Measurements from ENCODE around the gene ENDOD1. TPM values are rescaled to one million over a fixed set of nuclear protein-coding genes. Genes with fewer than 3 reads are reported as not detected.

The ENDOD1 gene
- total and polyA plus RNA-seq, 2 experiments from 2014 or later = 0.76 to 4.0 TPM

- H3K4me1 ChIP-seq (ENCODE audit: insufficient read depth) = no peaks in the 10 kb centered on the region
- DNase-seq (ENCODE audit: low spot score) = no peak
- H3K9me2 ChIP-seq (ENCODE audit: insufficient read depth) = no peaks in the 10 kb centered on the region
- no peak overlapping the region for H3K27ac ChIP-seq (ENCODE audit: low read depth)
- H3K79me2 ChIP-seq (replicated peaks; ENCODE audit: insufficient read depth) = no peaks in the 10 kb centered on the region
- no peak overlapping the region for H2AFZ ChIP-seq
- Mint-ChIP-seq H3K27ac (no peak overlapping the region), H3K9me3 (no peaks in the 10 kb centered on the region), H3K36me3 (ENCODE audit: low read depth) (no peaks in the 10 kb centered on the region), H3K4me3 (no peak overlapping the region), H3K27me3 (ENCODE audit: insufficient read depth, low read depth, poor library complexity) (peaks cover 2% of the 10 kb centered on the region), H3K4me1 (no peaks in the 10 kb centered on the region)
- H3K27me3 ChIP-seq (ENCODE audit: insufficient read depth) = no peaks in the 10 kb centered on the region
- no peak overlapping the region for H3K4me2 ChIP-seq
- no peaks in the 10 kb centered on the region for H3K36me3 ChIP-seq (ENCODE audit: insufficient read depth)
- H3F3A ChIP-seq (replicated peaks; ENCODE audit: low read depth) = no peaks in the 10 kb centered on the region
- H4K20me1 ChIP-seq (replicated peaks; ENCODE audit: insufficient read depth) = no peaks in the 10 kb centered on the region
- TF ChIP-seq EZH2 (IDR thresholded peaks at IDR 0.05; ENCODE audit: low read depth, unreplicated experiment) (no peak), STAT1 (IDR thresholded peaks at IDR 0.05; ENCODE audit: unreplicated experiment) (no peak), REST (IDR thresholded peaks at IDR 0.05; ENCODE audit: unreplicated experiment) (no peak), ZNF331 (CRISPR knock-in tag; IDR thresholded peaks at IDR 0.05; ENCODE audit: low read depth) (no peak), NANOG (IDR thresholded peaks at IDR 0.05; ENCODE audit: borderline replicate concordance) (no peak), CREB1 (CRISPR knock-in tag; IDR thresholded peaks at IDR 0.05; ENCODE audit: low read depth) (no peak), ETS1 (IDR thresholded peaks at IDR 0.05) (no peak), EZH2phosphoT487 (IDR thresholded peaks at IDR 0.05; ENCODE audit: unreplicated experiment) (no peak), ZNF114 (CRISPR knock-in tag; IDR thresholded peaks at IDR 0.05) (no peak), ZNF462 (CRISPR knock-in tag; IDR thresholded peaks at IDR 0.05) (no peak), JUNB (IDR thresholded peaks at IDR 0.05; ENCODE audit: unreplicated experiment) (no peak), POLR2AphosphoS5 (IDR thresholded peaks at IDR 0.05; ENCODE audit: low read depth) (no peak), CTCF (conservative IDR thresholded peaks at IDR 0.05; ENCODE audit: low read depth in 2 of 2) (no peak)
- no peak overlapping the region for H3K4me3 ChIP-seq
- no peak for ATAC-seq
Observed at GRCh38 chr11:95128602-95129001, 39.0 kb downstream of the ENDOD1 start.
